HG03575 (cell line): ENCODE results near the gene GRK6.

Experiments used
- ATAC-seq: cut with Tn5 transposase; IDR thresholded peaks from one replicate; pipeline ENCODE4 v1.9.1; 2021; ENCODE audit not compliant: unreplicated experiment, insufficient number of reproducible peaks, low FRiP score; ENCODE audit errors: extremely low read depth

Gene GRK6

DNA sequence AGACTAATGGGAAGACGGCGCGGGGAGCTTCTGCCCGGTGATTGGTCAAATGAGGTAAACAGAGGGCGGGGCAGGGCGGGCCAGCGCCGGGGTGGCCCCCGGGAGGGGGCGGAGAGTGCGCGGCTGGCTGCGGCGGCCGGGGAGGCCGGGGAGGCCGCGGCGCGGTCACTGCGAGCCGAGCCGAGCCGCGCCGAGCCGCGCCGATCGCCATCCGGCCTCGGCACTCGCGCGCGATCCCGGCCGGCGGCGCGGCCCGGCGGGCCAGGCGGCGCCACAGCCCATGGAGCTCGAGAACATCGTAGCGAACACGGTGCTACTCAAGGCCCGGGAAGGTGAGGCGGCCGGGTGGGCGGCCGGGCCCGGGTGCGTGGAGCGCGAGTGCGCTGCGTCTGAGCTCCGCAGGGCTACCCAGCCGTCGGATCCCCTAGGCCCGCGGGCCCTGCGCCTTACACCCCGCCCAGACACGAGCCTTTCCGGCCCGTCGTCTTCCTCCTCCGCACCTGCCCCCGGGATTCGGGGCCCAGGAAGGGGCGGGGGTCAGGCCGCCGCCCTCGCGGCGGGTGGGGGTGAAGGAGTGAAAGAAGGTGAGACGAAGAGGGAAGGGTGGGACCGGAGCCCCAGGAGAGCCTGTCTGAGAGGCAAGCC, at the start of gene GRK6:
Gene GRK6, plus strand, starts transcription at position 111 of the 645 bp plus-strand sequence. Its CDS starts 170 bp downstream, at position 281.
- no peak for ATAC-seq

DNA sequence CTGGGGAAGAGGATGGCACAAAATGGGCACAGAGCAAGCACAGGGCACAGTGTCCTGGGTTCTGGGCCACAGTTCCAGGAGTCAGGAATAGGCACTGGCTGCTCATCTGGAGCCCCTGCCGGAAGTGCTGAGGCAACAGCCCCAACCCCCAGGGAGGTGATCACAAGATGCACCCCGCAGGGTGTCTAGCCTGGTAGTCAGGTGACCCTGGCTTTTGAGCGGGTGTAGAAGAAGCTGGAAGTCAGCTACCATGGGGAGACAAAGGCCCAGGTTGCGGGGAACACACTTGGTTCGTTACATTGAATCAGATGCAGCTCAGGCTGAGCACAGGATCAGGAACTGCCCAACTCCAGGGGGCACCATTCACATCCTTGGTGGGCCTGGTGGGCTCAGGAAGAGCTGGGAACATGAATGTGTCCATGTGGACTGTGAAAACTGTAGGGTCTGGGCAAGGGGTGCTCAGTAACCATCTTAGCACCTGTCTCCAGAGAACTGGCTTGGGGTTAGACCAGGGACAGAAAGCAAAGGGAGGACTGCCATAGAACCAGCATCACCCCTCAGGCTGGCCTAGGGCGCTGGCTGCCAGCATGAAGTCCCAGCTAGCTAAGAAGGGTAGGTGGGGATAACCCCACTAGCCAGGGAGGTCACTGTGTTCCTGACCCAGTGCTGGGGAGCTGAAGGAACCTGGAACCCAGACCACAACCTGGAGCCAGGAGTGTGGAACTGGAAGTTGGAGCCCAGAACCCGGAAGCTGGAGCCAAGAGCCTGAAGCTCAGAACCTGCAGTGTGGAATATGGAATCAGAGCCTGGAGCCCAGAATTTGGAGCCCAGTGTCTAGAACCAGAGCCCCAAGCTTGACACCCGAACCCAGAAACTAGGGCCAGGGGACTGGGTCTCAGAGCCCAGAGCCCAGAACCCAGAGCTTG, 48.4 kb upstream of the GRK6 start:
- ATAC-seq = no peak

- no peak for ATAC-seq
Observed at GRCh38 chr5:177378884-177379883, 47.3 kb upstream of the GRK6 start.

DNA sequence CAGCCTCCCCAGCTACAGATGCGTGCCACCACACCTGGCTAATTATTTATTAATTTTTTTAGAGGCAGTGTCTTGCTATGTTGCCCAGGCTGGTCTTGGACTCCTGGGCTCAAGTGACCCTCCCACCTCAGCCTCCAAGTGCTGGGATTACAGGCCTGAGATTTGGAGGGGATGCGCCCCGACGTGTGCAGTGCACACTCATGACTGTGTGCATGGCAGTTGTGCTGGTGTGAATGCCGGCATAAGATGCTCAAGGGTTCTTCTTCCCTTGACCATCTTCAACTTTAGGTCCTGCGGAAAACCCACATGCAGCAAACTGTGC, 45.7 kb upstream of the GRK6 start:
- no peak for ATAC-seq

DNA sequence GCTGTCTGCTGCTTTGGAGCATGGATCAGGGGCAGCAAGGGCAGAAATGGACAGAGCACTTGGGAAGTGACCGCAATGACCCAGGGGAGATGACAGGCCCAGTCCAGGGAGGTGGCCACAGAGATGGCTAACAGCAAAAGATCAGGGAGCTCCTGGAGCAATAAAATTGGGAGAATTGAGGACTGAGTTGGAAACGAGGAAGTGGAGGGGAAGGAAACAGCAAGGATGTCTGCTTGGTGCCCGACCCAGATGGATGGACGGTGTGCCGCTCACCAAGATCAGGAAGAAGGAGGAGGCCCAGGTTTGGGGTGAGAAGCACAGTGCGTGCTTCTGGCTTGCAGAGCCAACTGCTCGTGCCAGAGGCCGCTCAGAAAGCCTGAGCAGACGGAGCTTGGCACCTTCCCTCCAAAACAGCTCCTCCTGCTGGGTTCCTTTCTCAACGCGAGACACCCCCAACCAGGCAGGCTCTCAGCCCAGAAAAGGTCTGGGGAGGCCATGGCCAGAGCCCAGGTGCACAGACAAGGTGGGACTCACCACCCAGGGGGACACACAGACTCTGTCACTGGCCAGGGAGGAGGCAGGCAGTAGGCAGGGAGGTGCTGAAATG, 44.0 kb upstream of the GRK6 start:
- ATAC-seq = no peak

- ATAC-seq = no peak
Observed at GRCh38 chr5:177383181-177383580, 43.3 kb upstream of the GRK6 start.

GRCh38 chr5:177384134-177384533, 42.3 kb upstream of the GRK6 start, which contains the start of gene SLC34A1:
SLC34A1 (plus strand) TSS chr5:177384434; CDS start chr5:177385742, 1,308 bp downstream.
- ATAC-seq = no peak

- ATAC-seq = no peak
Observed at GRCh38 chr5:177385720-177386119, 40.8 kb upstream of the GRK6 start.

DNA sequence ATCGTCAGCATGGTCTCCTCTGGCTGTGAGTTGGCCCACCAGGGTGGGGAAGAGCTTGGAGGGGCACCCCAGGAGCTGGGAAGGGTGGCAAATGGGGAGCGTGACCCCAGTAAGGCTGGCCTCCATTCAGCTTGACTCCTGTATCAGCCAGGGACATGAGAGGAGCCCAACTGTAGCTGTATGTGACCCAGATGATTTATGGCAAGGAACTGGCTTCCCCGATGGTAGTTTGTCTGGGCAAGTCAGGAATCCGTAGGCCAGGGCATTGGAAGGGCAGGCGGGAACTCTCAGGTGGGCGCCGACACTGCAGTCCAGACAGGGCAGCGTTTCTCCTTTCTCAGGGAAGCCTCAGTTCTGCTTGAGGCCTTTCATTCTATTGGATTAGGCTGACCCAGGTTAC, 39.9 kb upstream of the GRK6 start:
- ATAC-seq = no peak

DNA sequence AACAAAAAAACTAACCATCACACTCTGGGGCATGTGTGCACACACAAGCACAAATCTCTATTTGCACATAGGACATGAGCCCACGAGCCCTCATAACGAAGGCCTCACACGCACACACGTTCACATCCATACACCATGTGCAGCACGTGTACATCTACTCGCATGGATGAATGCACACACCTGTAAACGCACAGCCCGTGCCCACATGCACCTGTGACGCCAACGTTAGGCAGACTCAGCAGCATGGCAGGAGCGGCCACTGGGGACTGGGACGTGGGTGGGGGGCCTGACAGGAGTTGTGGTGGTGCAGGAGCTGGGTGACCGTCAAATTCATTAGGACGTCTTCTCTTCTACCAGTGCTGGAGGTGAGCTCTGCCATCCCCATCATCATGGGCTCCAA, 39.1 kb upstream of the GRK6 start:
- no peak for ATAC-seq

DNA sequence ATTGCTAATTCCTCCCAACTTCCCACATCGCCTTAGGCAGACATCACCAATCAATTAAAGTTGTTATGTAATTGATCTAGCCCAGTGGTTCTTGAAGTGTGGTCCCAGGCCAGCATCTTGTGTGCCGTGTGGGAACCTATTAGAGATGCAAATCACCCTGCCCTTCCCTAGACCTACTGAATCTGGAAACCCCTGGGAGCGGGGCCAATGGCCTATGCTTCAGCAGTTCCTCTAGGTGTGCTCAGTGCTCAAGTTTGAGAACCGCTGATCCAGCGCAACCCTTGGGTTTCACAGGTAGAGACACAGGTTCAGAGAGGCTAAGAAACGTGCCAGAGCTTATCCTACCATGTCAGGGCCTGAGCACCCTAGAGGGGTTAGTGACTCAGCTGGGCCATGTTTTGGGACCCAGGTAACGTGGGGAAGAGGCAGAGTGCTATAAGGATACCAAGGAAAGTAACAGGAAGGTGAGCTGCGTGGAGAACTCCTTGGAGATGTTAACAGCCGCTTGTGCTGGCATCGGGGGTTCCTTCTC, 37.9 kb upstream of the GRK6 start:
- ATAC-seq = no peak

- ATAC-seq = no peak
Observed at GRCh38 chr5:177389241-177390169, 37.0 kb upstream of the GRK6 start.

GRCh38 chr5:177390363-177391300, 35.8 kb upstream of the GRK6 start:
- no peak for ATAC-seq

DNA sequence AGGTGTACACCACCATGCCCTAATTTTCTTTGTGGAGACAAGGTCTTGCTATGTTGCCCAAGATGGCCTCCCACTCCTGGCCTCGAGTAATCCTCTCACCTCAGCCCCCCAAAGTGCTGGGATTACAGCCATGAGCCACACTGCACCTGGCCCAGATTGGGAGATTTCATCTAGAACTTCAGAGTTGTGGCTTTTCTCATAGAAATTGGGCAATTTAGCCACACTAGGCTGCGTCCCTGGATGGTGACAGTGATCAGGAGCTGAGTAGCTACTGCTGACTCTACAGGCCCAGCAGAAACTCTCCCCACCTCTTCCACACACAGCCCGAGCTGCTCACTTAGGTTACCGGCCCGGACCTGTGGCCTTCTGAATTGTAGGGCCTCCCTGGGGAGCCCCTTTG, 33.7 kb upstream of the GRK6 start:
- no peak for ATAC-seq

GRCh38 chr5:177393206-177393765, 33.2 kb upstream of the GRK6 start:
- no peak for ATAC-seq

DNA sequence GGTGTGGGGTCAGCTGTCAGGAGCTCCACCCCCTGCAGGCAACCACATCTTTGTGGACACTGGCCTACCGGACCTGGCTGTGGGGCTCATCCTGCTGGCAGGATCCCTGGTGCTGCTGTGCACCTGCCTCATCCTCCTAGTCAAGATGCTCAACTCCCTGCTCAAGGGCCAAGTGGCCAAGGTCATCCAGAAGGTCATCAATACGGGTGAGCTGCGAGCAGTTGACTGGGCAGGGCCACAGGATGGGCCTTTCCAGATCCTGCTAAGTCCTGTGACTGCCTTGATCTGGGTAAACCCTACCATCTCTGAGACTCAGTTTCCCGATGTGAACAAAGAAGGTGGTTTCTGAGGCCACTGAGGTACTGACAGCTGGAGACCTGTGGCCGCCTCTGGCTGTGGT, 32.5 kb upstream of the GRK6 start:
- ATAC-seq = no peak
